Common myeloid progenitor, CD34-positive (primary cell): ENCODE data around the gene KSR2.

Experiments used
- CTCF ChIA-PET: fragments of 350-600 bp; sonication (Branson Sonifier 250); formaldehyde crosslinking; loops from one replicate; lab custom pipeline; 2021; ENCODE audit warnings: antibody characterized with exemption; lab: Charles Lee
- POLR2A ChIA-PET: fragments of 350-600 bp; sonication (Branson Sonifier 250); formaldehyde crosslinking; loops from one replicate; lab custom pipeline; 2021; ENCODE audit warnings: antibody characterized with exemption; lab: Charles Lee
- DNase-seq, 3 donors: peaks; one replicate each; pipeline versions ENCODE4 v3.0.0 to v3.0.0-alpha.2; 2013
- H3K27ac ChIP-seq, 2 experiments: 1 replicate in 1 of 2; 2 replicates in 1 of 2; pipeline ENCODE4 v1.7.0; 2013; ENCODE audit warnings: inconsistent platforms in 2 of 2, low read length in 2 of 2, mild to moderate bottlenecking in 2 of 2, low read depth in 1 of 2, moderate library complexity in 1 of 2; ENCODE audit not compliant: severe bottlenecking in 2 of 2, insufficient read depth in 1 of 2, poor library complexity in 1 of 2
- H3K27me3 ChIP-seq, 5 experiments: replicated peaks in 2 of 5; 1 replicate in 3 of 5; 2 replicates in 2 of 5; pipeline versions ENCODE4 v1.6.1 to v1.7.0; 2013; ENCODE audit warnings: low read length in 4 of 5, mild to moderate bottlenecking in 2 of 5, moderate library complexity in 2 of 5, inconsistent platforms in 1 of 5; ENCODE audit not compliant: insufficient read depth in 5 of 5, control insufficient read depth in 4 of 5
- H3K36me3 ChIP-seq, 4 experiments: 1 replicate in 2 of 4; 2 replicates in 2 of 4; pipeline versions ENCODE4 v1.6.1 to v1.7.0; 2013; ENCODE audit warnings: low read length in 3 of 4, control low read depth in 1 of 4, mild to moderate bottlenecking in 1 of 4; ENCODE audit not compliant: control insufficient read depth in 4 of 4, insufficient read depth in 4 of 4
- H3K4me1 ChIP-seq, 4 experiments: 1 replicate in 3 of 4; 2 replicates in 1 of 4; pipeline versions ENCODE4 v1.6.1 to v1.7.1; 2013; ENCODE audit warnings: low read length in 3 of 4, mild to moderate bottlenecking in 3 of 4, control low read depth in 1 of 4, inconsistent platforms in 1 of 4, moderate library complexity in 1 of 4; ENCODE audit not compliant: control insufficient read depth in 4 of 4, insufficient read depth in 4 of 4; ENCODE audit errors: control extremely low read depth in 1 of 4
- H3K4me3 ChIP-seq, 7 experiments: 1 replicate in 4 of 7; 2 replicates in 3 of 7; pipeline versions ENCODE4 v1.5.1 to v1.7.0; 2013; ENCODE audit warnings: mild to moderate bottlenecking in 7 of 7, low read length in 6 of 7, moderate library complexity in 6 of 7, inconsistent platforms in 2 of 7, low read depth in 2 of 7, control low read depth in 1 of 7; ENCODE audit not compliant: insufficient read depth in 4 of 7, control insufficient read depth in 1 of 7; ENCODE audit errors: extremely low read depth in 1 of 7
- H3K9me3 ChIP-seq, 5 experiments: 1 replicate in 4 of 5; 2 replicates in 1 of 5; pipeline versions ENCODE4 v1.6.1 to v1.7.1; 2013; ENCODE audit warnings: low read length in 4 of 5, mild to moderate bottlenecking in 2 of 5, inconsistent platforms in 1 of 5, low read depth in 1 of 5, moderate library complexity in 1 of 5; ENCODE audit not compliant: control insufficient read depth in 4 of 5, insufficient read depth in 2 of 5; ENCODE audit errors: control extremely low read depth in 1 of 5
- WGBS: methylation state at CpG from one replicate; pipeline ENCODE4 v1.1.5; 2013; ENCODE audit not compliant: insufficient coverage; 5-methylcytosine and 5-hydroxymethylcytosine counted together

KSR2 gene

DNA sequence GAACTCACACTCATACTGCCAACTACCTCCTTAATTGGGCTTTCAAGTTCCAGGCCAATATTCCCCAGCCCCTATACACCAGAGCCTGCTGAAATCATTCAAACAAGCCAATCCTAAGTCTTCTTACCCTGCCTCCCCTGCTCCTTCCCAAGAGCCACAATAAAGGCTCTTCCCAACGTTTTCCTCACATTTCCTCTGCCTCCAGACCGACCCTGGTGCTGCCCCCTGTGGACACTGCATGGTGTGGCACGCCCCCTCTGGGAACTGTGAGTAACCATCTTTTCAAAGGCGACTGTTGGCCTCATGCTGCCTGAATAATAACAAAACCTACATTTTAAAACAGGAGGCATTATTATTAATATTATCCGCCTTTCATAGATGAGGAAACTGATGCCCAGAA lies 495.8 kb downstream of the KSR2 start:
- Histone ChIP-seq H3K27me3 (peaks cover 0 to 6% (median 0%) of the 10 kb centered on the region in 5 experiments), H3K4me3 (no peak overlapping the region), H3K4me1 (no peaks in the 10 kb centered on the region), H3K27ac (no peak overlapping the region), H3K9me3 (peaks cover 0 to 6% (median 3%) of the 10 kb centered on the region in 5 experiments), H3K36me3 (no peaks in the 10 kb centered on the region)
- CTCF ChIA-PET, result no interaction called here
- POLR2A ChIA-PET, result no interaction called here
- 46% methylated on average over 5 of the region's 5 CpGs for WGBS
- DNase-seq, result no peak

DNA sequence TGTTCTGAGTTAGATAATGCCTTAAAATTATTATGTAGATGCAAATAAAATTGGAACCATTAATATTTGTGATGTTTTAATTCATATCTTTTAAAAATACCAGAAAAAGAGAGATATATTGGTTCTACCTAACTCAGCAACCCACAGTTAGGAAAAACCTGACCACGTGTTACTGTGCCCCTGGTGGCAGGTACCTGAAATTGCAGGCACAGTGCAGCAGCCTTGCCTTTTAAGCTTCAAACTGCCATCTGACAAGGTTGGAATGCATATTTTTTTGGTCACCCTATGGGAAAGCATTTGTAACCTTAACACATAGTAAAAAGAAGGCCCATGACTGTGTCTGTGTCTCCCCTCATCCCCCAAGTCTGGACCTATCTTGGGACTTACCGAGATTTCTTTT lies 498.0 kb downstream of the KSR2 start:
- H3K4me1 ChIP-seq, result no peaks in the 10 kb centered on the region
- peaks cover 0 to 6% (median 3%) of the 10 kb centered on the region in 5 experiments for H3K9me3 ChIP-seq
- no peak overlapping the region for H3K4me3 ChIP-seq
- no peak overlapping the region for H3K27ac ChIP-seq
- peaks cover 0 to 5% (median 0%) of the 10 kb centered on the region in 5 experiments for H3K27me3 ChIP-seq
- ChIA-PET POLR2A (no interaction called here), CTCF (no interaction called here)
- WGBS, result 50% methylated on average over 2 of the region's 2 CpGs
- H3K36me3 ChIP-seq, result no peaks in the 10 kb centered on the region
- DNase-seq, result no peak

DNA sequence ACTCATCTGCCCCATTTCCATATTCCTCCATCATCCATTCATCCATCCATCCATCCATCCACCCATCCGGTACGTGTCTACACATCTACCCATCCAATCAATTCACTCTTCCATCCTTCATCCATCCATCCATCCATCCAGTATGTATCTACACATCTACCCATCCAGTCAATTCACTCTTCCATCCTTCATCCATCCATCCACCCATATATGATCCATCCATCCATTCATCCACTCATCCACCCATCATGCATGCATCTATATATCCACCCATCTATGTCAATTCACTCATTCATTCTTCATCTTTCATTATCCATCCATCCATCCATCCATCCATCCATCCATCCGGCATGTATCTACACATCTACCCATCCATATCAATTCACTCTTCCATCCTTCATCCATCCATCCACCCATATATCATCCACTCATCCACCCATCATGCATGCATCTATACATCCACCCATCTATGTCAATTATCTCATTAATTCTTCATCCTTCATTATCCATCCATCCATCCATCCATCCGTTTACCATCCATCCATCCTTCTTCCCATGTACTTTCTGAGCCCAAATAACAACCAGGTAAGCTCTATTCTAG lies 498.8 kb downstream of the KSR2 start:
- ChIA-PET CTCF (no interaction called here), POLR2A (no interaction called here)
- Histone ChIP-seq H3K27me3 (peaks cover 0 to 5% (median 0%) of the 10 kb centered on the region in 5 experiments), H3K4me1 (no peaks in the 10 kb centered on the region), H3K27ac (no peak overlapping the region), H3K36me3 (no peaks in the 10 kb centered on the region), H3K9me3 (peaks cover 0 to 6% (median 3%) of the 10 kb centered on the region in 5 experiments), H3K4me3 (no peak overlapping the region)
- WGBS, result 80% methylated on average over 4 of the region's 4 CpGs
- no peak for DNase-seq

GRCh38 chr12:117468016-117468415 lies 500.8 kb downstream of the KSR2 start:
- Histone ChIP-seq H3K4me1 (no peaks in the 10 kb centered on the region), H3K27me3 (no peaks in the 10 kb centered on the region), H3K9me3 (peaks cover 0 to 6% (median 3%) of the 10 kb centered on the region in 5 experiments), H3K36me3 (no peaks in the 10 kb centered on the region), H3K4me3 (no peak overlapping the region), H3K27ac (no peak overlapping the region)
- WGBS, result 79% methylated on average over 3 of the region's 3 CpGs
- no peak for DNase-seq
- CTCF ChIA-PET, result interaction anchor here (0.7 kb wide), 1 partner anchor 103 kb away, joined by 3 read pairs; no protein-coding TSS in a partner anchor
- POLR2A ChIA-PET, result no interaction called here

- ChIA-PET POLR2A (no interaction called here), CTCF (interaction anchor here (0.7 kb wide), 1 partner anchor 103 kb away, joined by 3 read pairs; no protein-coding TSS in a partner anchor)
- Histone ChIP-seq H3K9me3 (peaks cover 0 to 6% (median 3%) of the 10 kb centered on the region in 5 experiments), H3K27ac (no peak overlapping the region), H3K4me3 (no peak overlapping the region), H3K27me3 (no peaks in the 10 kb centered on the region), H3K36me3 (no peaks in the 10 kb centered on the region), H3K4me1 (no peaks in the 10 kb centered on the region)
- no peak for DNase-seq
Observed at GRCh38 chr12:117467588-117467987, 501.2 kb downstream of the KSR2 start.

DNA sequence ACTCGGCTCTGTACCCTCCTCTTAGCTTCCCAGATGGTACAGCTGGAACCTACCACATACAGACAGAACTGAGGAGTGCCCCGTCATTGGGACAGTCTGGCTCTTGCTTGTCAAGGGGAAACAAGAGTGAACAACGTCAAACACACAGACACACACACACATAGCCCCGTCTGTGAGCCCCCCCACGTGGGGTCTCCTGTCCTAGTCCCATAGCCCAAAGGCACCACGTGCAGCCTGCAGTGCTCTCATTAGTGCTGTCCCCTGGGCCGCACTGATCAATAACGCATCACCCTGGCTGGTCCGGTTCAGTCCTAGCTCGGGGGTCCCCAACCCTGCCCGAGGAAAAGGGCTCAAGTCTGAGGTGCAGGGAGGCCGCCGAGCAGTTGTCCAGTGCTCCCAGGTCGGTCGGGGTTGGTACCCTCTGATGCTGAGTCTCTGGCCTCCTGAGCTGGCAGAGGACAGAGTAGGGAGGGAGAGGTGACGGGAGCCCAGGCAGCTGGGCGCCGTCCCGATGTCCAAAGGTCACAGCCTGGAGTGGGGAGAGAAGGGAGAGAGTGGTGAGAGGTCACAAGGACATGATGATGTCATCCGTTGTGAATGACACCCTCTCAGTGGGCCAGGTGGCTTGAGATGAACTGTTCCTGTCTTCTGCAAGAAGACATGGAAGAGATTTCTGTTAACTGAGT lies 502.0 kb downstream of the KSR2 start:
- no peak overlapping the region for H3K27ac ChIP-seq
- WGBS, result 86% methylated on average over 18 of the region's 20 CpGs
- H3K4me1 ChIP-seq, result no peaks in the 10 kb centered on the region
- ChIA-PET POLR2A (no interaction called here), CTCF (interaction anchor here (0.5 kb wide), 1 partner anchor 1595 kb away, joined by 3 read pairs; no protein-coding TSS in a partner anchor)
- H3K4me3 ChIP-seq, result no peak overlapping the region
- peaks cover 0 to 6% (median 3%) of the 10 kb centered on the region in 5 experiments for H3K9me3 ChIP-seq
- no peak for DNase-seq
- no peaks in the 10 kb centered on the region for H3K27me3 ChIP-seq
- H3K36me3 ChIP-seq, result no peaks in the 10 kb centered on the region

GRCh38 chr12:117461732-117462131 lies 507.1 kb downstream of the KSR2 start:
- Histone ChIP-seq H3K9me3 (no peaks in the 10 kb centered on the region), H3K4me1 (no peaks in the 10 kb centered on the region), H3K27ac (no peak overlapping the region), H3K36me3 (no peaks in the 10 kb centered on the region), H3K27me3 (peaks cover 0 to 7% (median 0%) of the 10 kb centered on the region in 5 experiments), H3K4me3 (no peak overlapping the region)
- POLR2A ChIA-PET, result no interaction called here
- CTCF ChIA-PET, result no interaction called here
- WGBS, result 94% methylated on average over 2 of the region's 3 CpGs
- DNase-seq, result no peak
